ENCODE results near the gene SKIC3. TPM values are rescaled to one million over a fixed set of nuclear protein-coding genes. Genes with fewer than 3 reads are reported as not detected.

Gene SKIC3
- total RNA-seq, 4 donors from 2014 or later, result 77.0 to 111 (median 91.2) TPM

DNA sequence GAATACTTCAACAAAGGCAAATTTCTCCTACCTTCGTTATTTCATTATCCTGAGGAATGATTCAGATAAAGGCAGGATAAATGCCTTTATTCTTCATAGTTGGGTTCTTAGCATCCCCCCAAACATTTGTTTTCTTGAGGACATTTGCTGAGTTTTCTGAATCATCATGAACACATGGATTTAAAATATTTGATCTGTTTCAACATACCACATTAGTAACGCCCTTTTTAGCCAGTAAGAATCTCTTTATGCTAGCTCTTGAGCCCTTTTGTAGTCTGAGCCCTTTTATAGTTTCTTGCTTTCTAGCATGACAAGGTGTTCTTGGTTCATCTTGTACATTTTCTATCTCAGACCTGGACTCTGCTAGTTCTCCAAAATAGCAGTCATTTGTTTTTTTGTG is 27.9 kb downstream of the SKIC3 start:
- Histone ChIP-seq H3K9me3 (no peaks in the 10 kb centered on the region), H3K27ac (no peak overlapping the region), H3K4me3 (replicated peaks in 1 of 3) (no peak overlapping the region), H3K4me1 (no peaks in the 10 kb centered on the region), H3K27me3 (no peaks in the 10 kb centered on the region), H3K36me3 (peaks cover 11 to 28% of the 10 kb centered on the region in 2 donors)
- 96 to 99% methylated on average over 2 of the region's 2 CpGs for WGBS, 2 donors
- no peak for DNase-seq
- TF ChIP-seq POLR2A (IDR thresholded peaks at IDR 0.05), result no peak
- TF ChIP-seq, protein P1, sequence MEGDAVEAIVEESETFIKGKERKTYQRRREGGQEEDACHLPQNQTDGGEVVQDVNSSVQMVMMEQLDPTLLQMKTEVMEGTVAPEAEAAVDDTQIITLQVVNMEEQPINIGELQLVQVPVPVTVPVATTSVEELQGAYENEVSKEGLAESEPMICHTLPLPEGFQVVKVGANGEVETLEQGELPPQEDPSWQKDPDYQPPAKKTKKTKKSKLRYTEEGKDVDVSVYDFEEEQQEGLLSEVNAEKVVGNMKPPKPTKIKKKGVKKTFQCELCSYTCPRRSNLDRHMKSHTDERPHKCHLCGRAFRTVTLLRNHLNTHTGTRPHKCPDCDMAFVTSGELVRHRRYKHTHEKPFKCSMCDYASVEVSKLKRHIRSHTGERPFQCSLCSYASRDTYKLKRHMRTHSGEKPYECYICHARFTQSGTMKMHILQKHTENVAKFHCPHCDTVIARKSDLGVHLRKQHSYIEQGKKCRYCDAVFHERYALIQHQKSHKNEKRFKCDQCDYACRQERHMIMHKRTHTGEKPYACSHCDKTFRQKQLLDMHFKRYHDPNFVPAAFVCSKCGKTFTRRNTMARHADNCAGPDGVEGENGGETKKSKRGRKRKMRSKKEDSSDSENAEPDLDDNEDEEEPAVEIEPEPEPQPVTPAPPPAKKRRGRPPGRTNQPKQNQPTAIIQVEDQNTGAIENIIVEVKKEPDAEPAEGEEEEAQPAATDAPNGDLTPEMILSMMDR (IDR thresholded peaks at IDR 0.05), result no peak
- intact Hi-C loops (cut with DNase I), result no loop called here

DNA sequence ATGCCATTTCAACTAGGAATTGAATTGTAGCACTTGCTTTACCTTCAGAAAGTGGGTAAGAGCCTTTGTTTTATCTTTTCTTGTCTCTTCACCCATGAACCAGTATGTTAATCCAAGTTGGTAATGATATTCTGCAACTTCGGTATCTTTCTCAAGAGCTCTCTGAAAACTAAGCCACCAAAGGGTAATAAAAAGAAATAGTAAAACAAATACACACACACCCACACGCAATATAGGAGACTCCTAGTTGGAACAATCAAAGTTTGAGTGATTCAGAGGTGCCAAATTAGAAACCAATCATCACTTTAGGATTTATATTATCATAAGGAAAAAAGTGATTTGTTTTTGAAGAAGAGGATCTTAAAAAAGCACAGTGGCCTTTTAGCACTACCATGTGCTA is 30.4 kb downstream of the SKIC3 start:
- TF ChIP-seq POLR2A (IDR thresholded peaks at IDR 0.05), result no peak
- H3K9me3 ChIP-seq, result no peaks in the 10 kb centered on the region
- WGBS, 2 donors, result 91 to 96% methylated on average over 2 of the region's 2 CpGs
- no peak overlapping the region for H3K4me3 ChIP-seq (replicated peaks in 1 of 3)
- no peak overlapping the region for H3K27ac ChIP-seq
- no peaks in the 10 kb centered on the region for H3K4me1 ChIP-seq
- DNase-seq, result no peak
- no peaks in the 10 kb centered on the region for H3K27me3 ChIP-seq
- intact Hi-C loops (cut with DNase I), result no loop called here
- peaks cover 13 to 28% of the 10 kb centered on the region in 2 donors for H3K36me3 ChIP-seq

DNA sequence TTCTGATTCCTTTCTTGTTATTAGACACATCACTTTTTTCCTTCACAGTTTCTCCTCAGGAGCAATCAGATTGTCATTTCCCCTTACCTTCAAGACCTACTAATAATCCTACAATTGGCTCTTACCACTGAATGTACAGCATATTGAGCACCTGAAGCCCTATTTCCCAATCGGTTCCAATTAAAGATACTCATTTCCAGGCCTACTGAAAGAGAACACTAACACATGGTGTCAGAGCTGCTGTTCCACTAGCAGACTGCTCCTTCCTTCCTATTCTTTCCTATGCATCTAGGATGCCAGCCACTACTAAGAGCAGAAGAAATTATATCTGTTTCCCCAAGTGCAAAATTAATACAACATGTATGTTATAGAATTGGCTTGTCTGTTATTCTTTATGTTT is 34.6 kb downstream of the SKIC3 start:
- peaks cover 26 to 35% of the 10 kb centered on the region in 2 donors for H3K36me3 ChIP-seq
- H3K27me3 ChIP-seq, result no peaks in the 10 kb centered on the region
- H3K4me3 ChIP-seq (replicated peaks in 1 of 3), result no peak overlapping the region
- no peaks in the 10 kb centered on the region for H3K9me3 ChIP-seq
- no peaks in the 10 kb centered on the region for H3K4me1 ChIP-seq
- DNase-seq, result no peak
- no peak for TF ChIP-seq POLR2A (IDR thresholded peaks at IDR 0.05)
- TF ChIP-seq, protein P1 (IDR thresholded peaks at IDR 0.05), result no peak
- no peak overlapping the region for H3K27ac ChIP-seq
- intact Hi-C loops (cut with DNase I), result no loop called here
- 83 to 95% methylated on average over 1 of the region's 1 CpG for WGBS, 2 donors

DNA sequence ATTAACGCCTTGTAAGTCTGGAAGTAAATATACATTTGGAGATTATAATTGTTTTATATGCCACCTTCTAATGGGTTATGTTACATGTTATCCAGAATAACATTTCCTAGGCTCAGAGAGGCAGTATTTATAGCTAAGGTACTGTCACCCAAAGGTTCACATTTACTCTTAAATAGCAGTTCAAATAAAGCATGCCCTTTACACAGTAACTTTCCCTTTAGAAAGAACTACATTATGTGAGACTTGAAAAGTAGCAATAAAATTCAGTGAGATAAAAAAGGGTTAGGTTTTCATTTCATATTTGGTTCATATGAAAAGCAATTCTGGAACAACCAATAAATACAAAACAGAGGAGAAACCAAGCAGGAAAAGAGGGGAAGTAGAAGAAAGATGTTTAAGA is 35.1 kb downstream of the SKIC3 start:
- H3K27ac ChIP-seq, result no peak overlapping the region
- no peak for TF ChIP-seq POLR2A (IDR thresholded peaks at IDR 0.05)
- TF ChIP-seq, protein P1 (IDR thresholded peaks at IDR 0.05), result no peak
- no peaks in the 10 kb centered on the region for H3K4me1 ChIP-seq
- no peaks in the 10 kb centered on the region for H3K9me3 ChIP-seq
- no peak overlapping the region for H3K4me3 ChIP-seq (replicated peaks in 1 of 3)
- intact Hi-C loops (cut with DNase I), result no loop called here
- 95 to 100% methylated on average over 1 of the region's 1 CpG for WGBS, 2 donors
- no peak for DNase-seq
- peaks cover 21 to 35% of the 10 kb centered on the region in 2 donors for H3K36me3 ChIP-seq
- no peaks in the 10 kb centered on the region for H3K27me3 ChIP-seq

DNA sequence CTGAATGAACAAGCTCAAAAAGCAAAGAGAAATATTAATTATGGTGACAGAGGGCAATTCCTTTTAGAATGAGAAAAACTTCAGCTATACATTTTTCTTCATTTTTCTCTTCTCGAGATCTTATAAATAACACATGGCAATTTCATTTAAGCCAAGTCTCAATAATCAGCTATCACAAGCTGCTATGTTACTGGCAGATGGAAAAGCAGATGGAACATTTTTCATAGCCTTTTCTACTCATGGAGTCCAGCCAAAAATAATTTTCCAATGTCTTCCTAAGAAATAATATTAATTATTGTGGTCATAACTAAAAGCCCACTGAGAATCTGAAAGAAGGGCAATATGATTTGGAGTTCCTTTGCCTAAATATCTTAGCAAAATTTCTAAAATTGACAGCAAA is 35.6 kb downstream of the SKIC3 start:
- DNase-seq, result no peak
- no peaks in the 10 kb centered on the region for H3K27me3 ChIP-seq

More for the DNA sequence above, 35.6 kb downstream of the SKIC3 start:
- 85 to 87% methylated on average over 1 of the region's 1 CpG for WGBS, 2 donors
- H3K36me3 ChIP-seq, result peaks cover 15 to 33% of the 10 kb centered on the region in 2 donors
- no peak overlapping the region for H3K4me3 ChIP-seq (replicated peaks in 1 of 3)
- TF ChIP-seq, protein P1 (IDR thresholded peaks at IDR 0.05), result no peak
- no peak for TF ChIP-seq POLR2A (IDR thresholded peaks at IDR 0.05)
- no peaks in the 10 kb centered on the region for H3K4me1 ChIP-seq
- intact Hi-C loops (cut with DNase I), result no loop called here
- H3K9me3 ChIP-seq, result no peaks in the 10 kb centered on the region
- no peak overlapping the region for H3K27ac ChIP-seq

Measured in thyroid gland (tissue), 4 donors.